NCI-H510A (cell line): ENCODE data around the gene DAB2.
"Not testable (repeated sequence)": the region's sequence is repeated elsewhere in the genome, so short reads cannot be mapped to it uniquely, and the experiment has no call there.

Source experiments
- DNase-seq: peaks from one replicate; lab custom pipeline; 2025; lab: John Stamatoyannopoulos, UW

The DAB2 gene

GRCh38 chr5:39340506-39340905 is 84.3 kb downstream of the DAB2 start:
- DNase-seq: no peak

GRCh38 chr5:39337252-39337915 is 87.4 kb downstream of the DAB2 start:
- DNase-seq: no peak

- DNase-seq: not testable (repeated sequence)
Measured at GRCh38 chr5:39334296-39334695, 90.5 kb downstream of the DAB2 start.

GRCh38 chr5:39333104-39333503 is 91.7 kb downstream of the DAB2 start:
- no peak for DNase-seq

GRCh38 chr5:39331861-39332381 is 92.9 kb downstream of the DAB2 start:
- DNase-seq: no peak

GRCh38 chr5:39328731-39329130 is 96.0 kb downstream of the DAB2 start:
- DNase-seq: no peak

- DNase-seq: no peak
Measured at GRCh38 chr5:39323542-39323941, 101.2 kb downstream of the DAB2 start.
